ENCODE results near the gene EXOSC1. TPM values are rescaled to one million over a fixed set of nuclear protein-coding genes. Genes with fewer than 3 reads are reported as not detected.
"Not testable (repeated sequence)": the region's sequence is repeated elsewhere in the genome, so short reads cannot be mapped to it uniquely, and the experiment has no call there.

Gene EXOSC1, protein sequence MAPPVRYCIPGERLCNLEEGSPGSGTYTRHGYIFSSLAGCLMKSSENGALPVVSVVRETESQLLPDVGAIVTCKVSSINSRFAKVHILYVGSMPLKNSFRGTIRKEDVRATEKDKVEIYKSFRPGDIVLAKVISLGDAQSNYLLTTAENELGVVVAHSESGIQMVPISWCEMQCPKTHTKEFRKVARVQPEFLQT
- total RNA-seq = 40.2 and 41.5 TPM in 2 replicates

DNA sequence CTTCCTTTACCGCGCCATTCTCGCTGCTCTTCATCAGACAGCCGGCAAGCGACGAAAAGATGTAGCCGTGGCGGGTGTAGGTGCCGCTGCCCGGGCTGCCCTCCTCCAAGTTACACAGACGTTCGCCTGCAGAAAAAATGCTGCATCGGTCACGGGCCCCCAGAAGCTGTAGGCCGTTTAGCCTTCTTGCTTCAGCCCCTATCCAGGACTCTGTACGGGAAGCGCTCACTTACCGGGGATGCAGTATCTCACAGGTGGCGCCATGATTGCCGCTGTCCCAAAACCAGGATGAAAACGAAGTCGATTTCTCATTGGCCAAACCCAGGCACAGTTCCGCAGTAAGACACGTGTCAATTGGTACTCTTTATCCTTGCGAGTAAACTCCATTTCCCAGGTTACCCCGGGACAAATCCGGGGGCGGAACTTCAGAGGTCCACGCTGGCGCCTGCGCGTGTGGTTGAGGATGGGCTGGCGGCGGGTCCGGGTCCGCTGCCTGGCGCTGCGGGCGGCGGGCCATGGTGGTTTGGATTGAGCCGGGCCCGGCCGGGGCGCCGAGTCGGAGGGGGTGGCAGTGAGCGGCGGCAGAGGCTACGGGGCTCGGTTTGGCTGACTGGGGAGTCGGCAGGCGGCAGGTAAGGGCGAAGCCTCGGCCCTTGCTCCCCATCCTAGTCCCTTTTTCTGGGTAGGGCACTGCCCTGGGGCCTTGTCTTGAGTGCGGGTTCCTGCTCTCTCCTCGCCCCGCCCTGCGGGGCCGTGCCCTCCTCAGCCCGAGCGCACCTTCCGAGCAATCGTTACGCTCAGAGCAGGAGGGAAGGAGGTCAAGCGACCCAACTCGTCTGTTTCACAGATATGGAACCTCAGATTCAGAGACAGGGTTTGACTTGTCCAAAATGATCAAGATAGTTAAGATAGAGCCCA lies at the start of gene EXOSC1, which contains the start of gene ZDHHC16:
Gene EXOSC1 (minus strand): TSS at position 285 of the 918 bp plus-strand sequence. CDS start 21 bp downstream, at position 264.
Gene ZDHHC16 (plus strand): TSS at position 454 of the 918 bp plus-strand sequence. CDS start 5,501 bp downstream, outside the sequence.
- DNase-seq (ENCODE audit: extremely low read depth, low read depth, low spot score) = peak; percentile 72

DNA sequence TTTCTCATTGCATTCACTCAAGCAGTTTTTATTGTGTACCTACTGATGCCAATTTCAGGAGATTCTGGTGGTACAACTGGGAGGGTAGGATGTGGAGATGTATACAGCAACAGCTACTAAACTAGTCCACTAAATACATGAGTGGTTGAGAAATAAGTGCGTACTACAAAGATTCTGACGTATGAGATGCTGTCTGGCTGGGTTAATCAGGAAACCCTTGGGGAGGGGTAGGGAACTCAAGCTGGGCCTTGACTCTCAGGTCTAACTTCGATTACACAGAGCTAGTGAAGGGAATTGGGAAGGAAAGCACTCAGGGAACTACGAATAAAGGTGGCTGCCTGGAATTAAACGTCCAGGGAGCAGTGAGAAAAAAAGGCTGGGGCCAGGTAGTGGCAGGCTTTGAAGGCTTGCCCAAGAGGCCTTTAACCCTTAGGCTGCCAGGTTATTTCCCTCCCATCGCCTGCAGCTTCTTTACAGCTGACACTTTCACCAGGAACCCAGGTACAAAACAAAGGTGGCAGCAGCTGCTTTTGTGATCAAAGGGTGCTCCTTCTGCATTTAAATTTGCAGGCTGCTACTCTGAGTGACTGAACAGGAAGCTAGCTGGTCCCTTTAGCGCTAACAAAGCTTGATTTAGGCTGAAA lies 49.2 kb upstream of the EXOSC1 start:
- no peak for DNase-seq (ENCODE audit: extremely low read depth, low read depth, low spot score)

DNA sequence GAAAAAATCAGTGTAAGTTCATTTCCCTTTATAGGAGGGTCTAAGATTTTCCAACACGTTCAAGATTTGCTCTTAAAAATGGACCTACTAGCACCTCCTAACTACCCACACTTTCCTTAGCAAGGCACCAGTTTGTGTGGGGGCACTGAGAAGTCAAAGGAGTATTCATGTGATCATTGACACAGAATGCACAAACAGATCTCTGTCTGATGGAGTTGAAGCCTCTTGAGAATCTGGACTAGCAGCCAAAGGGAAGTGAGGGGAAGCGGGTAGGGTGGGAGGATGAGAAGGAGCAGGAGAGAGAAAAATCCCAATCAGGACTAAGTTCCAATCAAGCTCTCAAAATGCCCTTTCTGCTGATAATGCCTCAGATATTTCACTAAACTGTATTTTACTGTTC lies 48.3 kb upstream of the EXOSC1 start:
- no peak for DNase-seq (ENCODE audit: extremely low read depth, low read depth, low spot score)

DNA sequence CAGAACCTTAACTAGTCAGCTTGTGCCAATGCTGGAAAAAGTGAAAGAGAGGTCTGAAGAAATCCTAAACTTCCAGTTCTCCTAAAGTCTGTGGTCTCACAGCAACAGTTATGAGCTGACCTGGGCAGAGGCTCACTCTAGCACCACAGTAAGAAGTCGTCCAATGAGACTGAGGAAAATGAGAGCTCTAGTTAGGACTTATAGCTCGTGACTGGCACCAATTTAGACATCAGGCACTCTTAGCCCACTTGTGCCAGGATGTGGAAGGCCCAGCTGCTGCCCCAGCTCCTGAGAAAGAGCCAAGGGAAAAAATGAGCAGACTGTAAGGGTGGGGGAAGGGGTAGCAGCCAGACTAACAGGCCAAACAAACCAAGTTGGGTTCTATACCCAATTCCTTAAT lies 44.8 kb upstream of the EXOSC1 start:
- no peak for DNase-seq (ENCODE audit: extremely low read depth, low read depth, low spot score)

DNA sequence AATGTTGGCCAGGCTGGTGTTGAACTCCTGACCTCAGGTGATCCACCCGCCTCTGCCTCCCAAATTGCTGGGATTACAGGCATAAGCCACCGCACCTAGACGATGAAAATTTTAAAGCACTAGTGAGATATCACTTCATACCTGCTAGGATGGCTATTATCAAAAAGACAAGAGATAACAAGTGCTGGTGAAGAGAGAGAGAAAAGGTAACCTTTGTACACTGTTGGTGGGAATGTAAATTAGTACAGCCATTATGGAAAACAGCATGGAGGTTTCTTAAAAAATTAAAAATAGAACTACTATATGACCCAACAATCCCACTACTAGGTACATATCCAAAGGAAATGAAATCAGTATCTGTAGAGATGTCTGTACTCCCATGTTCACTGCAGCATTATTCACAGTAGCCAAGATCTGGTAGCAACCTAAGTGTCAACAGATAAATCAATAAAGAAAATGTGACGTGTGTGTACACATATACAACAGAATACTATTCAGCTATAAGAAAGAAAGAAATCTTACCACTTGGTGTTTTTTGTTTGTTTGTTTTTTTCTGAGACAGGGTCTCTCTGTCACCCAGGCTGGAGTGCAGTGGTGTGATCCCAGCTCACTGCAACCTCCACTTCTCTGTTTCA lies 40.0 kb upstream of the EXOSC1 start:
- no peak for DNase-seq (ENCODE audit: extremely low read depth, low read depth, low spot score)

DNA sequence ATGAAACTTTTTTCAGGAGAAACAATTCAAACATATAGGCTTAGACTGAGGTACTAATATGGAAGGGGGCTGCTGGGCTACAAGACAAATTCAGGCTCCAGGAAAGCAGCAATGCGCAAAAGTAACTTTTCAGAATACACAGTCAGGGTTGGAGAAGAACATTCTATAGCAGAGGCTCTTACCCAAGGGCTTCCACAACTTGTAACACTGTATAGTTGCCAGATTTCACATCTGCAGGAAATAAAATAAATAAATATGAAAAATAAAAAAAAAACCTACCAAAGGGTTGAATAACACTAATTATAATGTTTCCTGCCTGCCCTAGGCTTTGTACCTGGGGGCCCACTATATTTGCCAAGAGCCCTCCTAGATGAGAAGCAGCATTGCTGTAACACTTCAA lies 38.1 kb upstream of the EXOSC1 start:
- DNase-seq (ENCODE audit: extremely low read depth, low read depth, low spot score) = no peak

DNA sequence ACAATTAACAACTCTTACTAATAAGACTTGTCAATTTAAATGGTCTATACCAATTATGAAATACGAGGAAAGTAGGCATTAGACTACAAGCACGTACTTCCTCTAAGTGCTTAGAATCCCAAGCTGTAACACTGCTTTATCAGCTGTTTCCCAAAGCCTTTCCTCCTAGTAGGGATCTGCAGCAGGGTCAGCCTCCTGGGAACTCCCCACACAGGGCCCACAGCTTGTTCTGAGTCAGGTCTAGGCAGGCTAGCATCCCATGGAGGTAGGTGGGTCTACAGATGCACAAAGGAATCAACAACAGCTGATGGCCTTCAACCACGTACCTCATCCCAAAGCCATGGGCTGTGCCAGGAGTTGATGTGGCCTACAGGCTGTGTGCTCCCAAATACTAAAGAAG lies 37.7 kb upstream of the EXOSC1 start:
- no peak for DNase-seq (ENCODE audit: extremely low read depth, low read depth, low spot score)

DNA sequence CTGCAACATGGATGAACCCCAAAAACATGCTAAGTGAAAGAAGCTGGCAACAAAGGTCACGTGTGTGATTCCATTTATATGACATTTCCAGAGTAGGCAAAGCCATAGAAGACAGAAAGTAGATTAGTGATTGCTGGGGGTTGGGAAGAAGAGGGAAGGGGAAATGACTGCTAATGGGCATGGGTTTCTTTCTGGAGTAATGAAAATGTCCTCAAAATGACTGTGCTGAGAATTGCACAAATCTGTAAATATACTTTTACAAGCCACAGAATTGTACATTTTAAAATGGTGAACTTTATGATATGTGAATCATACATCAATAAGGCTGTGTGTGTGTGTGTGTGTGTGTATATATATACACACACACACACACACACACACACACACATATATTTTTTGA lies 36.6 kb upstream of the EXOSC1 start:
- no peak for DNase-seq (ENCODE audit: extremely low read depth, low read depth, low spot score)

DNA sequence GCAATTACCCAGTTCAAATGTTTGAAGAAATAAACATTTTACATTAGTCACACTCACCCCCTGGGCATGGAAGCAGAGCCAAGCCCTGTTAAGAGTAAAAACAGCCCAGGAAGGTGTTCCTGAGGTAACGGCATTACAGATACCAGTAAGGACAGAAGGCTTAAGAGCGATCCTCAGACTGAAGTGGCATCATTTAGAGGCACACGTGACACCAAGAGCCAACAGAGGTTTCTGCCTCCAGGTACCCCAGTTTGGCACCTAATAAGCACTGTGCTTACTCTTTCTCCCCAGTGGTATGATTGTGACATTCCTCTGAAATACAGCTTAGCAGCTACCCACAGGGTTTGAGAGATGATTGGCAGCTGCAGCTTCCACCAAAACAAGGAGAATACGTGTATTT lies 35.3 kb upstream of the EXOSC1 start:
- DNase-seq (ENCODE audit: extremely low read depth, low read depth, low spot score) = no peak

DNA sequence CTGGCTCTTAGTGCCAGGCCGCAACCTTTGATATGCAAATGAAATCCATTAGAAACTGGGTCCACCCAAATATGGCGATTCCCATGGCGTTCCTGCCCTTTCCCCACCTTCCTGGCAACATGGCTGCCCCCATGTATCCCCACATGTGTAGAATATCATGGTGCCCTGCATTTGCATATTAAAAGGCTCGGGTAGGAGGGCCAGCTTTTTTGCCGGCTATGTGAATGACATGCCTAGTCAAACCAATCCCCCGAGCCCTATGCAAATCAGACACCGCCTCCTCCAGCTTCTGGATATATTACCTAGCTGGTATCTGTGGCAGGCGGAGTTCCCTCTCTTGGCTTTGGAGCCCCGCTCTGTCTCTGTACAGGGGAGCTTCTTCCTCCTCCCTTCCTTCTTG lies 34.1 kb upstream of the EXOSC1 start:
- DNase-seq (ENCODE audit: extremely low read depth, low read depth, low spot score) = no peak

DNA sequence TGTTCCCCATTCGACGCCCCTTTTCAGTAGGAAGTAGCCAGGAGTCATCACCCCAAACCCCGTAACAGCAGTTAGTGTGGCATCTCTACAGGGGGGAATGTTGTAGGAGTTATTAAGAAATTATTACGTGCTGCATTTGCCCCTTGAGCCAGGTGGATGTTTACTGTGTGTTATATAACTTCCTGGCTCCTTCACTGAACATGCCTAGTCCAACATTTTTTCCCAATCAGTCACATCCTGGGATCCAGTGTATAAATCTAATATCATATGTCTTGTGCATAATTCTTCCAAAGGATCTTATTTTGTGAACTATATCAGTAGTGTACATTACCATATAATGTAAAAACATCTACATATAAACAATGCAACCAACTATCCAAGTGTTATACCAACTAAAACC lies 33.6 kb upstream of the EXOSC1 start:
- not testable (repeated sequence) for DNase-seq (ENCODE audit: extremely low read depth, low read depth, low spot score)

DNA sequence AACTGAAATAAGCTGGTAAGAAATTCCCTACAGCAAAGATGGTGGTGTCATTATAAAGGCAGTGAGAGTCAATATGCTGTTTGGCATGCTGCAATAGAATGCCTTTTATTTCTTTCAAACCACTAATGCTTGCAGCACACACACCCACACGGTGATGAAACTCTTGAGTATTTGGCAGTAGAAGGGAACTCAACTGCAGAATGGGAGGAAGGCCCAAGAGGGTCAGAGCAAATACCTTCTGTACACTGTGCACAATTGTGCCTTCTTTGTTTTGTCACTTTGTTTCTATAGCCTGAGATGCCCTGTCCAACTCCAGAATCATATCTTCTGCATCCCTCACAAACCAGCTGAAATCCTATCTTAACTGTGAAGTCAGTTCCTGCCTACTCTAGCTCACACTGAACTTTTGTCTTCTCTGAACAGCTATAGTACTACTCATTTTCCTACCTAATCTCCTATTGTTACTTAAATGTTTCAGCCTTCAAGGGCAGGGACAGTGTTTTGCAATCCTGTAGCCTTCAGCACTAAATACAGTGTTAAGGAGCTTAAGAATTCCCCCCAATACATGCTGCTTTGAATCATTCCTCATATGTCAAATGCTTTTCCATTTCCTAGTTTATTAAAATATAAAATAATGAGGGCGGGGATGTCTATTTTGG lies 30.3 kb upstream of the EXOSC1 start:
- DNase-seq (ENCODE audit: extremely low read depth, low read depth, low spot score) = no peak

DNA sequence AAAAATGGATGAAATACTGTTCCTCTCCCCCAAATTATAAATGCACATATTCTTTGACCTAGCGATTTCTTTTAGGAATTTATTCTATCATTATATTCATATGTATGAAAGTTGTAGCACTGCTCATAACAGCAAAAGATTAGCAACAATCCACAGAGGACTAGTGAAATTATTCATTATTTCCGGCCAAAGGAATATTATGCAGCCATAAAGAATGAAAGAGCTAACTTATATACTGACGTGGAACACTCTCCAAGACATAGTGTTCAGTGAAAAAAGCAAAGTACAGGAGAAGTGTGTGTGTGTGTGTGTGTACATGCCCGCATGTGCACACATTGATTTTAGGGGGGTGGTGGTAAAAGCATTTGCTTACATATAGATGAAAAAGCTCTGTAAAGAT lies 29.1 kb upstream of the EXOSC1 start:
- no peak for DNase-seq (ENCODE audit: extremely low read depth, low read depth, low spot score)

DNA sequence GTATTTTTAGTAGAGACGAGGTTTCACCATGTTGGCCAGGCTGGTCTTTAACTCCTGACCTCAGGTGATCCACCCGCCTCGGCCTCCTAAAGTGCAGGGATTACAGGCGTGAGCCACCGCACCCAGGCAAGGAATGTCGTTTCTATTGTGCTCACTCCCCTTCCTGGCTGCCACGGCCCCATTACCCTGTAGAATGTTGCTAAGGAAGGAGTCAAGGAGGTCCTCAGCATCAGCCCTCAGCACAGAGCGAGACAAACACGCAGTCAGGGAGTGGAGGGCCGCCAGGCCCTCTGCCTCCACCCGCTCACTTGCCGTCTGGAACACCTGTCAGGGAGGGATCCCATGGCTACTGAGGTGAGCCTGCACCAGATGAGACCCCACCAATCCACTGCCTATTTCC lies 23.0 kb upstream of the EXOSC1 start:
- DNase-seq (ENCODE audit: extremely low read depth, low read depth, low spot score) = not testable (repeated sequence)

DNA sequence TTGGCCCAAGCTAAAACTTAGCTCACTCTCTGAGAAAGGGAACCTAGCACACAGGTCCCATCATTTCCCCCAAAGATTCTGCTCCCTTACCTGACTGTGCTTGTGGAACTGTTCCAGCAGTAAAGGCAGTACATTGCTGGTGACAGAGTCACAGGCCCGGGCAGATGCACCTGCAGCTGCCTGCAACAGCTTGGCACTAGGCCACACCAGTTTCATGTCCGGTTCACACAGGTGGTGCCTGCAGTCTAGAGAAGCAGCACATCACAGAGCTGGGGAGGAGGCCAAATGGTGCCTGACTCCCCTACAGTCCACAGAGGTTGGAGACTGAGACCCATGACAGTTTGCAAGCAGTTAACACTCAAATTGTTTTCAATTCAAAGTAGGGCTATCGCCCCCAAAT lies 22.4 kb upstream of the EXOSC1 start:
- DNase-seq (ENCODE audit: extremely low read depth, low read depth, low spot score) = no peak

DNA sequence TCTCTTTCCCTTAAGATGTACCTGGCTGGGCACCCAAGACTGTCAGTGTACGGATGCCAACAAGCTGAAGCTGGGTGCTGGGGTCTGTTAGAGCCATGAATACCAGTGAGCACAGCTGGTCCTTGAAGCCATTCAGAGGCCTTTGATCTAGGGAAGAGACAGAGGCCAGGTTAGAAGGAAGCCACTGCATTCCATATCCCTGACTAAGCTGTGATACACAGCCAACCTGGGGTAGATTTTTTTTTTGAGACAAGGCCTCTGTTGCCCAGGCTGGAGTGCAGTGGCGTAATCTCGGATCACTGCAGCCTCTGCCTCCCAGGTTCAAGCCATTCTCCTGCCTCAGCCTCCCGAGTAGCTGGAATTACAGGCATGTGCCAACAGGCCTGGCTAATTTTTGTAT lies 20.9 kb upstream of the EXOSC1 start:
- no peak for DNase-seq (ENCODE audit: extremely low read depth, low read depth, low spot score)

DNA sequence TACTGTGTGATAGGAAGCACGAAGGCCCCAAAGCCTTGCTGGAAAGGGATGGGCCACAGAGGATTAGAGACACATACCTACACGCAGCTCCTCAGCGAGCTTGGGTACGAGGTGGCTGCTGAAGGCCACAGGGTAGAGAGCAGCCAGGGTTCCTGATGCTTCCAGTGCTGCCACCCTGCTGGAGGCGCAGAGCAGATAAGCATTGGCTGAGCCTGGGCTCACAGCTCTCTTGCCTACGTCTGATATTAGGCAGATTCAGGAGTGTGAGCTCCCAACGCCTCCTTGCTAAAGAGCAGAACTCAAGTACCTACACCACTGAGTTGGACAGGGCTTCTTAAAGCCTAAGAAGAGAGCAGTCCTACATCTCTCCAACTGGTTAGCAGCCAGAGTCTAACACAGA lies 20.2 kb upstream of the EXOSC1 start:
- DNase-seq (ENCODE audit: extremely low read depth, low read depth, low spot score) = no peak

DNA sequence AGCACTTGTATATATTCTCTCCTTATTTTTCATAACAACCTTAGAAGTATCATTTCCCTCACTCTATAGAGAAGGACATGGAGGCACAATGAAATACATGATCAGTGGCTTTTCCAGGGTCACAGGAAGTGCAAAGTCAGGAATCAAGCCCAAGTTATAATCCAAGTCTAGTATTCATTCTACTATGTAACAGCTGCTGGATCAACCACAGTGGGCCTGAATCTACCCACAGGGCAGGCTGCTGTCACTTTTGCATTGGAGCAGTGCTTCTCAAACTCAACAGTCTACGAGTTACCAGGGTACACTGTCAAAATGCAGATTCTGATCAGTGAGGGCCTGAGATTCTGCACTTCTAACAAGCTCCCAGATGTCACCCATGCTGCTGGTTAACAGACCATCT lies 18.4 kb upstream of the EXOSC1 start:
- no peak for DNase-seq (ENCODE audit: extremely low read depth, low read depth, low spot score)

DNA sequence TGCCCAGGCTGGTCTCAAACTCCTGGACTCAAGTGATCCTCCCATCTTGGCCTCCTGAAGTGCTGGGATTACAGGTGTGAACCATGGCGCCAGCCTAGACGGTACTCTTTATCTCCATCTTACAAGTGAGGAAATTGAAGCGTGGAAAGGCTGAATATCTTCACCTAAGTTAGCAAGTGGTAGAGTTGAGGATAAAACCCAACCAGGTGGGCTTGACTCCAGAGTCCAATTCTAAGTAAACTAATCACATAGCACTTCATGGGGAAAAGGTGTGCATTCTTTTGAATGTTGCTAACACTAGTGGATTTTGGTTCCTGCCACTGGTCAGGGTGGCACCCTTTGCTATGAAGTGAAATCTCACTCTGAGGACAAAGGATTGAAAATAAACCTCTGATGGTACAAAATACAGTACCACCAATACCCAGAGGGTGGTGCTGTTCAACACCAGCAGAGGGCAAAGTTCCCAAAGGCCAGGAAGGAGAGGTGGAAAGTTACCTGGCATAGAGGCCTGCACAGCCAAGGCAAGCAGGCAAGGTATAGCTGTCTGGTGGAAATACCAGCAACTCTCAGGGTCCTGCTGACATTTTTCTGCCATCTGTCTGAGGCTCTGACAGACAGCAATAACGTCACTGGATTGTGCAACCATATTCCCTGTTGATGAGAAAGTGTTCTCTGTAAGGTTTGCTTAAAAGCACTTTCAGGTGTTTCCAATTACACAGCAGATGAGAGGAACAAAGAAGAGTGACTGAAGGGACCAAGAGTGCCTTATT lies 17.7 kb upstream of the EXOSC1 start:
- no peak for DNase-seq (ENCODE audit: extremely low read depth, low read depth, low spot score)

DNA sequence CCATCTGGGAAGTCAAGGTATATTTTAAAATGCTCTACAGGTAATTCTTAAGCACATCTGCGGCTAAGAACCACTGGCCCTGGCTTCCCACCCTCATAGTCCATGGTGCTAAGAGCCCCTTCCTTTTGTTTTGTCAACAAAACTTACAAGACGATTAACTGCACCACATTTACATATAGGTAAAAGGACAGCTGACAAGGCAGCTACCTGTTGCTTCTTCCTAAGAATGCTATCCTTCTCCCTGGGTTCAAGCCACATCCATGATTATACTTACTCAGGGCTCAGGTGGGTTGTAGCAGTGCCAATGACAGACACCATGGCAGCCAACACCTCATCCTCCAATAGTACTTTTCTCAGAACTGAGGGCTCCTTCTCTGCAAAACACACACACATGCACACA lies 16.5 kb upstream of the EXOSC1 start:
- no peak for DNase-seq (ENCODE audit: extremely low read depth, low read depth, low spot score)

Data from glomerular endothelial cell (primary cell).